Subcutaneous abdominal adipose tissue (tissue), 5 donors: ENCODE measurements around the gene CD48.
"Not testable (repeated sequence)": the region's sequence is repeated elsewhere in the genome, so short reads cannot be mapped to it uniquely, and the experiment has no call there.

Experiments used
- H3K27ac ChIP-seq: one replicate; pipeline ENCODE4 v1.7.0; 2013; ENCODE audit warnings: low read depth, mild to moderate bottlenecking, inconsistent platforms, low read length, moderate library complexity
- H3K27me3 ChIP-seq, 5 donors: one replicate each; pipeline ENCODE4 v1.7.0; 2013; ENCODE audit warnings: low read length in 5 of 5, inconsistent platforms in 1 of 5; ENCODE audit not compliant: control insufficient read depth in 5 of 5, insufficient read depth in 4 of 5
- H3K36me3 ChIP-seq, 5 donors: one replicate each; pipeline ENCODE4 v1.7.0; 2013; ENCODE audit warnings: low read length in 5 of 5; ENCODE audit not compliant: control insufficient read depth in 5 of 5, insufficient read depth in 5 of 5
- H3K4me1 ChIP-seq, 5 donors: one replicate each; pipeline ENCODE4 v1.7.0; 2013; ENCODE audit warnings: low read length in 5 of 5, mild to moderate bottlenecking in 3 of 5, moderate library complexity in 1 of 5; ENCODE audit not compliant: control insufficient read depth in 5 of 5, insufficient read depth in 5 of 5
- H3K4me3 ChIP-seq, 5 donors: one replicate each; pipeline ENCODE4 v1.7.0; 2013; ENCODE audit warnings: low read length in 5 of 5, low read depth in 1 of 5
- H3K9ac ChIP-seq, 5 donors: one replicate each; pipeline ENCODE4 v1.7.0; 2013; ENCODE audit warnings: low read length in 5 of 5, mild to moderate bottlenecking in 4 of 5, moderate library complexity in 3 of 5
- H3K9me3 ChIP-seq, 5 donors: one replicate each; pipeline ENCODE4 v1.7.0; 2013; ENCODE audit warnings: low read length in 5 of 5; ENCODE audit not compliant: control insufficient read depth in 5 of 5
- donor health status: healthy.
- donor health status: healthy.
- donor health status: healthy.
- donor health status: healthy.
- donor health status: healthy.

CD48 gene

GRCh38 chr1:160707236-160708064, 4.2 kb downstream of the CD48 start:
- no peaks in the 10 kb centered on the region for H3K36me3 ChIP-seq
- peak overlapping the region in 2 of 5 donors; percentile 24 to 32 for H3K4me3 ChIP-seq
- H3K27ac ChIP-seq, result no peak overlapping the region
- H3K9me3 ChIP-seq, result no peaks in the 10 kb centered on the region
- H3K9ac ChIP-seq, result no peak overlapping the region
- peaks cover 0 to 3% (median 0%) of the 10 kb centered on the region in 5 donors for H3K27me3 ChIP-seq
- H3K4me1 ChIP-seq, result peaks cover 0 to 37% (median 7%) of the 10 kb centered on the region in 5 donors

- Histone ChIP-seq H3K27me3 (peaks cover 0 to 3% (median 0%) of the 10 kb centered on the region in 5 donors), H3K36me3 (no peaks in the 10 kb centered on the region), H3K4me3 (no peak overlapping the region), H3K4me1 (peaks cover 0 to 32% (median 7%) of the 10 kb centered on the region in 5 donors), H3K9ac (no peak overlapping the region), H3K9me3 (no peaks in the 10 kb centered on the region), H3K27ac (no peak overlapping the region)
Measured at GRCh38 chr1:160706526-160707235, 4.9 kb downstream of the CD48 start.

GRCh38 chr1:160705742-160706141, 5.9 kb downstream of the CD48 start:
- Histone ChIP-seq H3K4me1 (peaks cover 0 to 27% (median 7%) of the 10 kb centered on the region in 5 donors), H3K9ac (no peak overlapping the region), H3K27me3 (peaks cover 0 to 3% (median 0%) of the 10 kb centered on the region in 5 donors), H3K27ac (no peak overlapping the region), H3K36me3 (no peaks in the 10 kb centered on the region), H3K4me3 (no peak overlapping the region), H3K9me3 (no peaks in the 10 kb centered on the region)

- not testable (repeated sequence) for H3K27ac ChIP-seq, H3K36me3 ChIP-seq, H3K27me3 ChIP-seq, H3K9ac ChIP-seq, H3K9me3 ChIP-seq, H3K4me3 ChIP-seq
- H3K4me1 ChIP-seq, result peaks cover 0 to 27% (median 7%) of the 10 kb centered on the region in 5 donors
Measured at GRCh38 chr1:160705212-160705621, 6.4 kb downstream of the CD48 start.

- Histone ChIP-seq H3K36me3 (no peaks in the 10 kb centered on the region), H3K4me1 (peaks cover 0 to 27% (median 7%) of the 10 kb centered on the region in 5 donors), H3K4me3 (no peak overlapping the region), H3K27ac (no peak overlapping the region), H3K9ac (no peak overlapping the region), H3K9me3 (no peaks in the 10 kb centered on the region), H3K27me3 (peaks cover 0 to 3% (median 0%) of the 10 kb centered on the region in 5 donors)
Measured at GRCh38 chr1:160704250-160704649, 7.4 kb downstream of the CD48 start.

GRCh38 chr1:160702100-160702499, 9.5 kb downstream of the CD48 start:
- Histone ChIP-seq H3K4me3 (no peak overlapping the region), H3K9ac (no peak overlapping the region), H3K27me3 (no peaks in the 10 kb centered on the region), H3K9me3 (no peaks in the 10 kb centered on the region), H3K36me3 (no peaks in the 10 kb centered on the region), H3K4me1 (peaks cover 0 to 14% (median 3%) of the 10 kb centered on the region in 5 donors), H3K27ac (no peak overlapping the region)

GRCh38 chr1:160692390-160692789, 19.2 kb downstream of the CD48 start:
- H3K9ac ChIP-seq, H3K4me3 ChIP-seq, H3K27me3 ChIP-seq, H3K9me3 ChIP-seq, H3K36me3 ChIP-seq, H3K4me1 ChIP-seq, H3K27ac ChIP-seq: not testable (repeated sequence)

- no peak overlapping the region for H3K27ac ChIP-seq
- no peak overlapping the region for H3K9ac ChIP-seq
- H3K4me3 ChIP-seq, result no peak overlapping the region
- no peaks in the 10 kb centered on the region for H3K36me3 ChIP-seq
- H3K4me1 ChIP-seq, result no peaks in the 10 kb centered on the region
- H3K27me3 ChIP-seq, result no peaks in the 10 kb centered on the region
- no peaks in the 10 kb centered on the region for H3K9me3 ChIP-seq
Measured at GRCh38 chr1:160685266-160685665, 26.4 kb downstream of the CD48 start.

- no peak overlapping the region for H3K4me3 ChIP-seq
- H3K36me3 ChIP-seq, result no peaks in the 10 kb centered on the region
- H3K27ac ChIP-seq, result no peak overlapping the region
Measured at GRCh38 chr1:160682983-160683865, 28.4 kb downstream of the CD48 start.

GRCh38 chr1:160681891-160682140, 29.8 kb downstream of the CD48 start:
- Histone ChIP-seq H3K4me1 (no peaks in the 10 kb centered on the region), H3K36me3 (no peaks in the 10 kb centered on the region), H3K4me3 (no peak overlapping the region), H3K27ac (no peak overlapping the region), H3K9me3 (no peaks in the 10 kb centered on the region), H3K27me3 (peaks cover 0 to 5% (median 0%) of the 10 kb centered on the region in 5 donors), H3K9ac (no peak overlapping the region)

More at GRCh38 chr1:160682983-160683865, 28.4 kb downstream of the CD48 start:
- Histone ChIP-seq H3K4me1 (no peaks in the 10 kb centered on the region), H3K27me3 (peaks cover 0 to 3% (median 0%) of the 10 kb centered on the region in 5 donors), H3K9ac (no peak overlapping the region), H3K9me3 (no peaks in the 10 kb centered on the region)
